ENCODE data around the gene CDA.
A peak's percentile ranks its signal among the peaks of the same experiment; 100 is the strongest.

CDA gene

GRCh38 chr1:20665726-20666125 is 76.8 kb downstream of the CDA start:
- no peak for DNase-seq (ENCODE audit: low read depth)
- no peak for TF ChIP-seq CTCF (conservative IDR thresholded peaks at IDR 0.05; ENCODE audit: low read depth, low read length)
- H3K4me3 ChIP-seq (ENCODE audit: low read depth, low read length): no peak overlapping the region

- DNase-seq (ENCODE audit: low read depth): no peak
- H3K4me3 ChIP-seq (ENCODE audit: low read depth, low read length): no peak overlapping the region
- TF ChIP-seq CTCF (conservative IDR thresholded peaks at IDR 0.05; ENCODE audit: low read depth, low read length): no peak
Observed at GRCh38 chr1:20666146-20666545, 77.2 kb downstream of the CDA start.

GRCh38 chr1:20666804-20667203 is 77.9 kb downstream of the CDA start:
- TF ChIP-seq CTCF (conservative IDR thresholded peaks at IDR 0.05; ENCODE audit: low read depth, low read length): no peak
- DNase-seq (ENCODE audit: low read depth): peak; percentile 30
- H3K4me3 ChIP-seq (ENCODE audit: low read depth, low read length): no peak overlapping the region

Measured in choroid plexus epithelial cell (primary cell).